ENCODE data around the gene PDE4D.
"Not testable (repeated sequence)": the region's sequence is repeated elsewhere in the genome, so short reads cannot be mapped to it uniquely, and the experiment has no call there.

Gene PDE4D

GRCh38 chr5:59401637-59402036, 491.9 kb downstream of the PDE4D start:
- Histone ChIP-seq H3K4me3 (no peak overlapping the region), H3K4me1 (no peaks in the 10 kb centered on the region), H4K20me1 (no peaks in the 10 kb centered on the region), H3K9ac (no peak overlapping the region), H3K27me3 (no peaks in the 10 kb centered on the region), H3K4me2 (no peak overlapping the region), H3K9me3 (replicated peaks in 1 of 11) (peaks cover 0 to 12% (median 4%) of the 10 kb centered on the region in 11 experiments; a peak in 7 of 22 replicates), H3K27ac (no peak overlapping the region), H3K36me3 (no peaks in the 10 kb centered on the region)
- no peak for TF ChIP-seq Cebpa-rat (IDR thresholded peaks at IDR 0.05)

- H4K20me1 ChIP-seq; H3K36me3 ChIP-seq; H3K4me1 ChIP-seq; H3K9me3 ChIP-seq (replicated peaks in 1 of 11); H3K9ac ChIP-seq; H3K27ac ChIP-seq; H3K4me3 ChIP-seq; H3K27me3 ChIP-seq; H3K4me2 ChIP-seq: not testable (repeated sequence)
These were observed 498.6 kb downstream of the PDE4D start for GRCh38 chr5:59394956-59395355.

- TF ChIP-seq Cebpa-rat (IDR thresholded peaks at IDR 0.05), result no peak
- Histone ChIP-seq H3K4me3 (no peak overlapping the region), H3K27me3 (no peaks in the 10 kb centered on the region), H3K27ac (no peak overlapping the region), H4K20me1 (no peaks in the 10 kb centered on the region), H3K9me3 (replicated peaks in 1 of 11) (no peaks in the 10 kb centered on the region), H3K4me2 (no peak overlapping the region), H3K9ac (no peak overlapping the region), H3K4me1 (peaks cover 0 to 9% (median 0%) of the 10 kb centered on the region in 10 experiments; a peak in 4 of 20 replicates), H3K36me3 (no peaks in the 10 kb centered on the region)
These were observed 499.7 kb downstream of the PDE4D start for GRCh38 chr5:59393585-59394420.

- H3K27me3 ChIP-seq, result no peaks in the 10 kb centered on the region
- no peak overlapping the region for H3K9ac ChIP-seq
- TF ChIP-seq Cebpa-rat (IDR thresholded peaks at IDR 0.05), result no peak
- H4K20me1 ChIP-seq, result no peaks in the 10 kb centered on the region
- H3K27ac ChIP-seq, result no peak overlapping the region
- H3K4me3 ChIP-seq, result no peak overlapping the region
- no peaks in the 10 kb centered on the region for H3K36me3 ChIP-seq
- H3K4me1 ChIP-seq, result peaks cover 0 to 9% (median 0%) of the 10 kb centered on the region in 10 experiments; a peak in 4 of 20 replicates
- no peaks in the 10 kb centered on the region for H3K9me3 ChIP-seq (replicated peaks in 1 of 11)
- H3K4me2 ChIP-seq, result no peak overlapping the region
These were observed 501.9 kb downstream of the PDE4D start for GRCh38 chr5:59391576-59391975.

GRCh38 chr5:59390989-59391388, 502.5 kb downstream of the PDE4D start:
- no peaks in the 10 kb centered on the region for H3K27me3 ChIP-seq
- no peaks in the 10 kb centered on the region for H3K9me3 ChIP-seq (replicated peaks in 1 of 11)
- no peaks in the 10 kb centered on the region for H4K20me1 ChIP-seq
- peak overlapping the region in 2 of 11 experiments; percentile 3 to 6; a peak in 2 of 22 replicates for H3K4me2 ChIP-seq
- no peak overlapping the region for H3K4me3 ChIP-seq
- peaks cover 0 to 9% (median 0%) of the 10 kb centered on the region in 10 experiments; a peak in 4 of 20 replicates for H3K4me1 ChIP-seq
- H3K36me3 ChIP-seq, result no peaks in the 10 kb centered on the region
- H3K9ac ChIP-seq, result no peak overlapping the region
- H3K27ac ChIP-seq, result no peak overlapping the region
- no peak for TF ChIP-seq Cebpa-rat (IDR thresholded peaks at IDR 0.05)

DNA sequence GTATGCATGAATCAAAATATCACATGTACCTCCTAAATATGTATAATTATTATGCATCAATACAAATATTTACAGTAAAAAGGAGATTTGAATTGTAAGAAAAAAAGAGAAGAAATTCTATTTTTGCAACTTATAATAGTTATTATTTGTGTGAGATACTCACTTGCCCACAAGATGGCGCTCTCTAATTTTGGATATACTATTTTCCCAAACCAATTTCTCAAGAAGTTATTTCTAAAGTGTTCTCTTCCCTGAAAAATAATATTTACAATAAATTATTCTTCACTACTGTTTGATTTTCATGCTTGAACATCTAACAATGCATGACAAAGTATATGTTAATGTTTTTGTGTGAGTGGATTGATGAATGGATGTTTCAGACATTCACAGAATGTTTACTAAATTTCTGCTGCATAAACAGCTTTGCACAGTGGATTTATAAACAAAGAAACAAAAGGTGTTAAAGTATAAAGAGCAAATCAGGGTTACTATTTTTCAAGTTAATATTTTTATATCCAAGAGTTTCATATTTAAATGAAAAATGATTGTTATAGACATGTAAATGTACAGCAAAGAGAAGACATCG, 503.4 kb downstream of the PDE4D start:
- Histone ChIP-seq H3K4me3 (no peak overlapping the region), H3K9me3 (replicated peaks in 1 of 11) (no peaks in the 10 kb centered on the region), H3K4me1 (peaks cover 0 to 9% (median 0%) of the 10 kb centered on the region in 10 experiments; a peak in 4 of 20 replicates), H3K4me2 (no peak overlapping the region), H3K36me3 (no peaks in the 10 kb centered on the region), H3K27ac (no peak overlapping the region), H3K27me3 (no peaks in the 10 kb centered on the region), H4K20me1 (no peaks in the 10 kb centered on the region), H3K9ac (no peak overlapping the region)
- TF ChIP-seq Cebpa-rat (IDR thresholded peaks at IDR 0.05), result no peak

DNA sequence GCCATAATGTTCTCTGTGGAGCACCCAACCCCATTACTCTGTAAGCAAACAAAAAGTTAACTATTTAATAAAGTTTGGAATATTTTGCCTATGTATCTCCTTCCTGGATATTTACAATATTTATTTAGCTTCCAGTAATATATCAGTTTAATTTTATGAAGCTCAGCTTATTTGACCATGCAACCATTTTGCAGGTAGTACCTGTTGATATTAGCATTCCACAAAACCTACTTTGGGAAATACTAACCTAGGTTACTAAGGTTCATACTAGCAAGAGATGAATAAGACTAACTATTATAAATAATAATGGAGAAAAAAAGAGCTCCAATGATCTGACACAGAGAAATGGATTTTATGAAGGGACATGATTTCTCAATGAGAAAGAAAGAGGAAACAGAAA, 506.4 kb downstream of the PDE4D start:
- Histone ChIP-seq H3K4me2 (no peak overlapping the region), H4K20me1 (no peaks in the 10 kb centered on the region), H3K4me3 (no peak overlapping the region), H3K9me3 (replicated peaks in 1 of 11) (no peaks in the 10 kb centered on the region), H3K27ac (no peak overlapping the region), H3K36me3 (no peaks in the 10 kb centered on the region), H3K4me1 (peaks cover 0 to 9% (median 0%) of the 10 kb centered on the region in 10 experiments; a peak in 4 of 20 replicates), H3K9ac (no peak overlapping the region), H3K27me3 (no peaks in the 10 kb centered on the region)
- TF ChIP-seq Cebpa-rat (IDR thresholded peaks at IDR 0.05), result no peak

- H3K9me3 ChIP-seq (replicated peaks in 1 of 11), result no peaks in the 10 kb centered on the region
- H3K36me3 ChIP-seq, result no peaks in the 10 kb centered on the region
- H3K27ac ChIP-seq, result no peak overlapping the region
- H3K4me2 ChIP-seq, result no peak overlapping the region
- H3K4me3 ChIP-seq, result no peak overlapping the region
- TF ChIP-seq Cebpa-rat (IDR thresholded peaks at IDR 0.05), result no peak
- no peaks in the 10 kb centered on the region for H3K27me3 ChIP-seq
- no peak overlapping the region for H3K9ac ChIP-seq
- peaks cover 0 to 3% (median 0%) of the 10 kb centered on the region in 10 experiments; a peak in 4 of 20 replicates for H3K4me1 ChIP-seq
- H4K20me1 ChIP-seq, result no peaks in the 10 kb centered on the region
These were observed 507.8 kb downstream of the PDE4D start for GRCh38 chr5:59385700-59386099.

DNA sequence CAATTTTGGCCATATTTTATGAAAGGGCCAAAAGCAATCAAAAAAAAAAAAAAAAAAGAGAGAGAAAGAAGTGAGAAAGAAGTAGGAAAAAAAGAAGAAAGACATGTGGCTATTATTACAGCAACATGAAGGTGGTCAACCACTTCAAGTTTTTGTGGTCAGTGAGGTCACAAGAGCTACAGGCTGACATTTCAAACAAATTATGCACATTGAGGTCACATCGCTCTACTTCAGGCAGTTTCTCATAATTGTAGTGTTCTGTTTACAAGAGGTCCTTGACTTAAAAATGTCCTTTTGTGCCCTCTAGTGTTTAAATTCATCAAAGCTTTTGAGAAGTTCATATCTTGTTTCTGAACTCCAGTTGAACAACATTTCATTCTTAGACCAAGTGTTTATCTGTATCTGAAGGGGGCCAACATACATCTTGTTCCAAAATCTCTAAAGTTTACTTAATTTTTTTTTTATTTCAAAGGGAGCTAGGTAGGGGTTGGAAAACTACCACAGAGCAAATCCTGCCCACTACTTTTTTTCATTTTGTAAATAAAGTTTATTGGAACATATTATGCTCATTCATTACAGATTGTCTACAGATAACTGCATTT, 513.1 kb downstream of the PDE4D start:
- no peaks in the 10 kb centered on the region for H4K20me1 ChIP-seq
- no peaks in the 10 kb centered on the region for H3K36me3 ChIP-seq
- no peaks in the 10 kb centered on the region for H3K4me1 ChIP-seq
- H3K4me3 ChIP-seq, result no peak overlapping the region
- H3K9me3 ChIP-seq (replicated peaks in 1 of 11), result peaks cover 0 to 10% (median 2%) of the 10 kb centered on the region in 11 experiments; a peak in 7 of 22 replicates
- H3K27ac ChIP-seq, result no peak overlapping the region
- H3K9ac ChIP-seq, result no peak overlapping the region
- no peak for TF ChIP-seq Cebpa-rat (IDR thresholded peaks at IDR 0.05)
- H3K27me3 ChIP-seq, result no peaks in the 10 kb centered on the region
- H3K4me2 ChIP-seq, result peak overlapping the region in 2 of 11 experiments; percentile 26 to 38; a peak in 1 of 22 replicates

DNA sequence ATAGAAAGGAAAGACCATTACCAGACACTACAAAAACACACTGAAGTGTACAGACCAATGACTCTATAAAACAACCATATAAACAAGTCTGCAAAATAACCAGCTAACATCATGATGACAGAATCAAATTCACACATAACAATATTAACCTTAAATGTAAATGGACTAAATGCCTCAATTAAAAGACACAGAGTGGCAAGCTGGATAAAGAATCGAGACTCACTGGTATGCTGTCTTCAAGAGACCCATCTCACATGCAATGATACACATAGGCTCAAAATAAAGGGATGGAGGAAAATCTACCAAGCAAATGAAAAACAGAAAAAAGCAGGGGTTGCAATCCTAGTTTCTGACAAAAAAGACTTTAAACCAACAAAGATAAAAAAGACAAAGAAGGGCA, 519.5 kb downstream of the PDE4D start:
- H3K4me2 ChIP-seq, H3K27ac ChIP-seq, H3K4me1 ChIP-seq, H3K4me3 ChIP-seq, H3K27me3 ChIP-seq, H4K20me1 ChIP-seq, H3K36me3 ChIP-seq, H3K9ac ChIP-seq: not testable (repeated sequence)
- peaks cover 27 to 41% (median 33%) of the 10 kb centered on the region in 11 experiments for H3K9me3 ChIP-seq (replicated peaks in 1 of 11)

Data from BLaER1 treated with 17β-estradiol and CSF1 and Interleukin-3, amounts not matched to agents 10 nM and 100 nM (cell line).